Fibroblast of lung (primary cell): Measurements from ENCODE around the gene LONP1. TPM values are rescaled to one million over a fixed set of nuclear protein-coding genes. Genes with fewer than 3 reads are reported as not detected.

ENCODE experiments used
- DNase-seq, 2 donors: peaks; one replicate each; pipeline versions ENCODE4 v3.0.0 to v3.0.0-alpha.2; 2010; ENCODE audit warnings: low read depth in 2 of 2
- H2AFZ ChIP-seq: 2 replicates; pipeline ENCODE4 v1.5.1; 2012; ENCODE audit warnings: low read length, control low read depth, inconsistent platforms
- H3K27ac ChIP-seq: 2 replicates; pipeline ENCODE4 v1.5.1; 2011; ENCODE audit warnings: low read length, control low read depth; ENCODE audit not compliant: insufficient read depth
- H3K27me3 ChIP-seq: 2 replicates; pipeline ENCODE4 v1.5.1; 2011; ENCODE audit warnings: mild to moderate bottlenecking, low read length; ENCODE audit not compliant: control insufficient read depth, insufficient read depth
- H3K36me3 ChIP-seq: 2 replicates; pipeline ENCODE4 v1.5.1; 2011; ENCODE audit warnings: low read length; ENCODE audit not compliant: control insufficient read depth, insufficient read depth
- H3K4me1 ChIP-seq: 2 replicates; pipeline ENCODE4 v1.5.1; 2011; ENCODE audit warnings: low read length; ENCODE audit not compliant: control insufficient read depth, insufficient read depth; ENCODE audit errors: extremely low read depth
- H3K4me2 ChIP-seq: 2 replicates; pipeline ENCODE4 v1.5.1; 2011; ENCODE audit warnings: low read length, control low read depth; ENCODE audit not compliant: insufficient read depth; ENCODE audit errors: extremely low read depth
- H3K4me3 ChIP-seq, 4 experiments: fragments of 200-600 bp in 1 of 4; sonication (generic) in 1 of 4; replicated peaks in 1 of 4; 2 replicates each; pipeline ENCODE4 v1.5.1; 2011 to 2016; ENCODE audit warnings: low read length in 4 of 4, low read depth in 3 of 4, mild to moderate bottlenecking in 3 of 4, control low read depth in 2 of 4, inconsistent platforms in 1 of 4, mixed read lengths in 1 of 4; ENCODE audit not compliant: insufficient read depth in 1 of 4; ENCODE audit errors: control extremely low read depth in 1 of 4
- H3K79me2 ChIP-seq: 2 replicates; pipeline ENCODE4 v1.5.1; 2012; ENCODE audit warnings: mild to moderate bottlenecking, low read length, inconsistent platforms; ENCODE audit not compliant: control insufficient read depth, insufficient read depth
- H3K9ac ChIP-seq: 2 replicates; pipeline ENCODE4 v1.5.1; 2011; ENCODE audit warnings: mild to moderate bottlenecking, low read length, control low read depth; ENCODE audit not compliant: insufficient read depth
- H3K9me3 ChIP-seq: 2 replicates; pipeline ENCODE4 v1.5.1; 2012; ENCODE audit warnings: low read depth, low read length; ENCODE audit not compliant: control insufficient read depth, insufficient read depth
- H4K20me1 ChIP-seq: 2 replicates; pipeline ENCODE4 v1.5.1; 2011; ENCODE audit warnings: low read length; ENCODE audit not compliant: control insufficient read depth, insufficient read depth; ENCODE audit errors: extremely low read depth
- CTCF ChIP-seq, 2 donors: IDR thresholded peaks in 1 of 2; conservative IDR thresholded peaks in 1 of 2; 1 replicate in 1 of 2; 2 replicates in 1 of 2; pipeline ENCODE4 v1.5.1; 2011 to 2012; ENCODE audit warnings: low read length in 2 of 2, control low read depth in 1 of 2, inconsistent platforms in 1 of 2, low read depth in 1 of 2, mild to moderate bottlenecking in 1 of 2
- EZH2 ChIP-seq: IDR thresholded peaks from 2 replicates; pipeline ENCODE4 v1.5.1; 2012; ENCODE audit warnings: low read length, control low read depth, mild to moderate bottlenecking; ENCODE audit errors: missing control alignments
- polyA plus RNA-seq, 2 donors: library from polyadenylated mRNA; depleted of rRNA in 1 of 2; stranded (reverse) in 1 of 2; unstranded in 1 of 2; fragments of >200 nt; gene quantifications; 2 replicates each; pipeline ENCODE4 v1.2.1, GENCODE V29; 2011 to 2012; ENCODE audit warnings: missing spikeins in 1 of 2
- total RNA-seq: library from RNA; depleted of rRNA; stranded (reverse); fragments of >200 nt; gene quantifications from 2 replicates; pipeline ENCODE4 v1.2.1, GENCODE V29; 2014

LONP1 gene
- total and polyA plus RNA-seq, 2 donors (not counting 1 experiment from before 2014, with no cell fraction given), result 29.8 to 172 TPM

- Histone ChIP-seq H3K4me3 (no peak overlapping the region), H3K9ac (no peak overlapping the region), H3K4me2 (no peak overlapping the region), H3K4me1 (peaks cover 3% of the 10 kb centered on the region), H4K20me1 (no peaks in the 10 kb centered on the region), H2AFZ (no peak overlapping the region), H3K9me3 (no peaks in the 10 kb centered on the region), H3K36me3 (peaks cover 37% of the 10 kb centered on the region), H3K79me2 (no peaks in the 10 kb centered on the region), H3K27me3 (no peaks in the 10 kb centered on the region), H3K27ac (peak overlapping the region; percentile 10)
- no peak for TF ChIP-seq EZH2
- peak; percentile 23 to 27 for TF ChIP-seq CTCF (conservative IDR thresholded peaks at IDR 0.05 in 1 of 2, IDR thresholded peaks at IDR 0.05 in 1 of 2; ENCODE audit: low read depth in 1 of 2, low read length in 2 of 2)
- peak; percentile 58 to 60 for DNase-seq
Observed at GRCh38 chr19:5665781-5666513, 54.0 kb downstream of the LONP1 start.

GRCh38 chr19:5664515-5664914, 55.4 kb downstream of the LONP1 start:
- TF ChIP-seq CTCF (conservative IDR thresholded peaks at IDR 0.05 in 1 of 2, IDR thresholded peaks at IDR 0.05 in 1 of 2; ENCODE audit: low read depth in 1 of 2, low read length in 2 of 2) (no peak), EZH2 (no peak)
- Histone ChIP-seq H3K36me3 (peaks cover 33% of the 10 kb centered on the region), H2AFZ (no peak overlapping the region), H3K27me3 (no peaks in the 10 kb centered on the region), H3K27ac (no peak overlapping the region), H3K9ac (no peak overlapping the region), H4K20me1 (no peaks in the 10 kb centered on the region), H3K79me2 (no peaks in the 10 kb centered on the region), H3K4me1 (peaks cover 3% of the 10 kb centered on the region), H3K4me2 (no peak overlapping the region), H3K9me3 (no peaks in the 10 kb centered on the region), H3K4me3 (no peak overlapping the region)
- no peak for DNase-seq

- H3K4me1 ChIP-seq, result peaks cover 3% of the 10 kb centered on the region
- no peak for DNase-seq
- no peaks in the 10 kb centered on the region for H3K9me3 ChIP-seq
- H4K20me1 ChIP-seq, result no peaks in the 10 kb centered on the region
- no peak overlapping the region for H3K4me2 ChIP-seq
- TF ChIP-seq EZH2 (no peak), CTCF (conservative IDR thresholded peaks at IDR 0.05 in 1 of 2, IDR thresholded peaks at IDR 0.05 in 1 of 2; ENCODE audit: low read depth in 1 of 2, low read length in 2 of 2) (no peak)
- H3K27me3 ChIP-seq, result no peaks in the 10 kb centered on the region
- H3K4me3 ChIP-seq, result no peak overlapping the region
- peaks cover 28% of the 10 kb centered on the region for H3K36me3 ChIP-seq
- no peak overlapping the region for H2AFZ ChIP-seq
- no peaks in the 10 kb centered on the region for H3K79me2 ChIP-seq
- no peak overlapping the region for H3K27ac ChIP-seq
- no peak overlapping the region for H3K9ac ChIP-seq
Observed at GRCh38 chr19:5663904-5664303, 56.0 kb downstream of the LONP1 start.
